ENCODE data around the gene CFAP210. TPM values are rescaled to one million over a fixed set of nuclear protein-coding genes. Genes with fewer than 3 reads are reported as not detected.
A peak's percentile ranks its signal among the peaks of the same experiment; 100 is the strongest.

Gene CFAP210
- total RNA-seq, 1 donor from 2014 or later, result 0.41 TPM

- Mint-ChIP-seq H3K27ac (ENCODE audit: unreplicated experiment) (no peak overlapping the region), H3K4me3 (ENCODE audit: unreplicated experiment) (no peak overlapping the region), H3K9me3 (ENCODE audit: unreplicated experiment) (no peaks in the 10 kb centered on the region), H3K36me3 (ENCODE audit: low read depth, unreplicated experiment) (no peaks in the 10 kb centered on the region), H3K4me1 (ENCODE audit: unreplicated experiment) (peaks cover 18% of the 10 kb centered on the region), H3K27me3 (ENCODE audit: unreplicated experiment) (peaks cover 3% of the 10 kb centered on the region)
- DNase-seq (ENCODE audit: low spot score), result no peak
- no peak for TF ChIP-seq CTCF (IDR thresholded peaks at IDR 0.05; ENCODE audit: unreplicated experiment)
These were observed 20.3 kb downstream of the CFAP210 start for GRCh38 chr2:169673921-169674320.

- Mint-ChIP-seq H3K4me3 (ENCODE audit: unreplicated experiment) (no peak overlapping the region), H3K36me3 (ENCODE audit: low read depth, unreplicated experiment) (no peaks in the 10 kb centered on the region), H3K27ac (ENCODE audit: unreplicated experiment) (peak overlapping the region; percentile 65), H3K4me1 (ENCODE audit: unreplicated experiment) (peaks cover 18% of the 10 kb centered on the region), H3K9me3 (ENCODE audit: unreplicated experiment) (no peaks in the 10 kb centered on the region), H3K27me3 (ENCODE audit: unreplicated experiment) (peaks cover 3% of the 10 kb centered on the region)
- no peak for DNase-seq (ENCODE audit: low spot score)
- no peak for TF ChIP-seq CTCF (IDR thresholded peaks at IDR 0.05; ENCODE audit: unreplicated experiment)
These were observed 21.1 kb downstream of the CFAP210 start for GRCh38 chr2:169673106-169673505.

GRCh38 chr2:169672406-169672805 lies 21.8 kb downstream of the CFAP210 start:
- peak; percentile 46 for DNase-seq (ENCODE audit: low spot score)
- Mint-ChIP-seq H3K36me3 (ENCODE audit: low read depth, unreplicated experiment) (no peaks in the 10 kb centered on the region), H3K9me3 (ENCODE audit: unreplicated experiment) (no peaks in the 10 kb centered on the region), H3K4me1 (ENCODE audit: unreplicated experiment) (peaks cover 18% of the 10 kb centered on the region), H3K27ac (ENCODE audit: unreplicated experiment) (peak overlapping the region; percentile 65), H3K27me3 (ENCODE audit: unreplicated experiment) (peaks cover 3% of the 10 kb centered on the region), H3K4me3 (ENCODE audit: unreplicated experiment) (no peak overlapping the region)
- no peak for TF ChIP-seq CTCF (IDR thresholded peaks at IDR 0.05; ENCODE audit: unreplicated experiment)

GRCh38 chr2:169670937-169671336 lies 23.3 kb downstream of the CFAP210 start:
- Mint-ChIP-seq H3K4me1 (ENCODE audit: unreplicated experiment) (peaks cover 21% of the 10 kb centered on the region), H3K9me3 (ENCODE audit: unreplicated experiment) (no peaks in the 10 kb centered on the region), H3K36me3 (ENCODE audit: low read depth, unreplicated experiment) (no peaks in the 10 kb centered on the region), H3K4me3 (ENCODE audit: unreplicated experiment) (no peak overlapping the region), H3K27me3 (ENCODE audit: unreplicated experiment) (peaks cover 3% of the 10 kb centered on the region), H3K27ac (ENCODE audit: unreplicated experiment) (no peak overlapping the region)
- no peak for TF ChIP-seq CTCF (IDR thresholded peaks at IDR 0.05; ENCODE audit: unreplicated experiment)
- no peak for DNase-seq (ENCODE audit: low spot score)

- no peak for DNase-seq (ENCODE audit: low spot score)
- no peak overlapping the region for H3K4me3 Mint-ChIP-seq (ENCODE audit: unreplicated experiment)
- no peak for TF ChIP-seq CTCF (IDR thresholded peaks at IDR 0.05; ENCODE audit: unreplicated experiment)
- H3K36me3 Mint-ChIP-seq (ENCODE audit: low read depth, unreplicated experiment), result no peaks in the 10 kb centered on the region
- H3K9me3 Mint-ChIP-seq (ENCODE audit: unreplicated experiment), result no peaks in the 10 kb centered on the region
- H3K27ac Mint-ChIP-seq (ENCODE audit: unreplicated experiment), result no peak overlapping the region
- peaks cover 3% of the 10 kb centered on the region for H3K27me3 Mint-ChIP-seq (ENCODE audit: unreplicated experiment)
- H3K4me1 Mint-ChIP-seq (ENCODE audit: unreplicated experiment), result peaks cover 28% of the 10 kb centered on the region
These were observed 24.0 kb downstream of the CFAP210 start for GRCh38 chr2:169670215-169670651.
